Mesothelial cell of epicardium (in vitro differentiated cells): ENCODE measurements around the gene NHLRC4. TPM values are rescaled to one million over a fixed set of nuclear protein-coding genes. Genes with fewer than 3 reads are reported as not detected.
"Not testable (repeated sequence)": the region's sequence is repeated elsewhere in the genome, so short reads cannot be mapped to it uniquely, and the experiment has no call there.

Source experiments
- DNase-seq, 2 experiments: peaks; one replicate each; pipeline ENCODE4 v3.0.0; 2021; ENCODE audit warnings: low spot score in 2 of 2; ENCODE audit not compliant: unreplicated experiment in 2 of 2
- H3K27ac Mint-ChIP-seq: 2 replicates; pipeline ENCODE4 v1.8.0; 2021; ENCODE audit warnings: mixed read lengths
- H3K27me3 Mint-ChIP-seq: 2 replicates; pipeline ENCODE4 v1.8.0; 2021; ENCODE audit warnings: low read depth, mixed read lengths
- H3K36me3 Mint-ChIP-seq: 2 replicates; pipeline ENCODE4 v1.8.0; 2021; ENCODE audit warnings: mixed read lengths
- H3K4me1 Mint-ChIP-seq: 2 replicates; pipeline ENCODE4 v1.8.0; 2021; ENCODE audit warnings: mixed read lengths
- H3K4me3 Mint-ChIP-seq: 2 replicates; pipeline ENCODE4 v1.8.0; 2021; ENCODE audit warnings: mild to moderate bottlenecking, moderate library complexity, mixed read lengths
- H3K9me3 Mint-ChIP-seq: 2 replicates; pipeline ENCODE4 v1.8.0; 2021; ENCODE audit warnings: mixed read lengths
- CTCF ChIP-seq: fragments of 200-600 bp; sonication (generic); IDR thresholded peaks from one replicate; pipeline ENCODE4 v1.5.0; 2021; ENCODE audit warnings: antibody characterized with exemption; ENCODE audit not compliant: unreplicated experiment
- total RNA-seq: library from RNA; stranded (reverse); gene quantifications from 3 replicates; pipeline ENCODE4 v1.2.1, GENCODE V29; 2021

NHLRC4 gene
- total RNA-seq, 1 donor from 2014 or later, result 2.7 TPM

- peak overlapping the region; percentile 81 for H3K27ac Mint-ChIP-seq
- TF ChIP-seq CTCF, result no peak
- no peak overlapping the region for H3K4me3 Mint-ChIP-seq
- H3K27me3 Mint-ChIP-seq, result no peaks in the 10 kb centered on the region
- peaks cover 31% of the 10 kb centered on the region for H3K4me1 Mint-ChIP-seq
- H3K36me3 Mint-ChIP-seq, result peaks cover 13% of the 10 kb centered on the region
- DNase-seq, result no peak
- no peaks in the 10 kb centered on the region for H3K9me3 Mint-ChIP-seq
These were observed 27.0 kb downstream of the NHLRC4 start for GRCh38 chr16:593807-594206.

GRCh38 chr16:595094-595528, 28.3 kb downstream of the NHLRC4 start:
- Mint-ChIP-seq H3K27me3 (no peaks in the 10 kb centered on the region), H3K4me3 (no peak overlapping the region), H3K9me3 (no peaks in the 10 kb centered on the region), H3K36me3 (peaks cover 16% of the 10 kb centered on the region), H3K4me1 (peaks cover 31% of the 10 kb centered on the region), H3K27ac (no peak overlapping the region)
- no peak for DNase-seq
- TF ChIP-seq CTCF, result no peak

GRCh38 chr16:595942-596735, 29.3 kb downstream of the NHLRC4 start:
- Mint-ChIP-seq H3K36me3 (peaks cover 16% of the 10 kb centered on the region), H3K9me3 (no peaks in the 10 kb centered on the region), H3K4me1 (peaks cover 23% of the 10 kb centered on the region), H3K27ac (no peak overlapping the region), H3K4me3 (no peak overlapping the region), H3K27me3 (no peaks in the 10 kb centered on the region)
- no peak for DNase-seq
- TF ChIP-seq CTCF, result no peak

- no peak overlapping the region for H3K27ac Mint-ChIP-seq
- no peaks in the 10 kb centered on the region for H3K27me3 Mint-ChIP-seq
- H3K4me3 Mint-ChIP-seq, result no peak overlapping the region
- peaks cover 16% of the 10 kb centered on the region for H3K36me3 Mint-ChIP-seq
- H3K4me1 Mint-ChIP-seq, result peaks cover 20% of the 10 kb centered on the region
- no peak for TF ChIP-seq CTCF
- DNase-seq, result no peak
- H3K9me3 Mint-ChIP-seq, result no peaks in the 10 kb centered on the region
These were observed 29.9 kb downstream of the NHLRC4 start for GRCh38 chr16:596736-597060.

- DNase-seq, H3K9me3 Mint-ChIP-seq, H3K27ac Mint-ChIP-seq, H3K27me3 Mint-ChIP-seq, H3K4me3 Mint-ChIP-seq: not testable (repeated sequence)
- H3K36me3 Mint-ChIP-seq, result peaks cover 16% of the 10 kb centered on the region
- peaks cover 12% of the 10 kb centered on the region for H3K4me1 Mint-ChIP-seq
These were observed 30.9 kb downstream of the NHLRC4 start for GRCh38 chr16:597655-598054.

- H3K9me3 Mint-ChIP-seq, result no peaks in the 10 kb centered on the region
- no peak for TF ChIP-seq CTCF
- no peak for DNase-seq
- no peak overlapping the region for H3K27ac Mint-ChIP-seq
- no peak overlapping the region for H3K4me3 Mint-ChIP-seq
- H3K27me3 Mint-ChIP-seq, result no peaks in the 10 kb centered on the region
- H3K4me1 Mint-ChIP-seq, result peaks cover 1% of the 10 kb centered on the region
- peaks cover 24% of the 10 kb centered on the region for H3K36me3 Mint-ChIP-seq
These were observed 32.3 kb downstream of the NHLRC4 start for GRCh38 chr16:598823-599739.
